SK-N-SH (cell line): ENCODE measurements around the gene TLL2. TPM values are rescaled to one million over a fixed set of nuclear protein-coding genes. Genes with fewer than 3 reads are reported as not detected.

Experiments used
- CTCF ChIA-PET: fragments of 300-600, 350-600 bp; formaldehyde crosslinking; extraction: SDS; loops from one replicate; lab custom pipeline; 2021; lab: Yijun Ruan, JAX
- POLR2A ChIA-PET: fragments of 350-600 bp; sonication (Branson Sonifier 250); formaldehyde crosslinking; extraction: SDS; loops from one replicate; lab custom pipeline; 2020; ENCODE audit warnings: antibody characterized with exemption, inconsistent platforms; lab: Yijun Ruan, JAX
- DNase-seq: peaks from one replicate; pipeline ENCODE4 v3.0.0; 2012
- H2AFZ ChIP-seq: fragments of 200-600 bp; sonication (generic); 2 replicates; pipeline ENCODE4 v1.8.1; 2016; ENCODE audit warnings: antibody characterized with exemption, mild to moderate bottlenecking, low read depth
- H3F3A ChIP-seq: fragments of 200-600 bp; sonication (generic); replicated peaks from 2 replicates; pipeline ENCODE3; 2016; ENCODE audit warnings: antibody characterized with exemption, mild to moderate bottlenecking; ENCODE audit not compliant: insufficient read depth
- H3K27ac ChIP-seq, 2 experiments: fragments of 200-500 bp in 1 of 2; fragments of 200-600 bp in 1 of 2; sonication (Bioruptor generic) in 1 of 2; sonication (generic), shearing (Covaris generic) in 1 of 2; 2 replicates each; pipeline versions ENCODE4 v1.5.1 to v1.6.1; 2014 to 2016; ENCODE audit warnings: low read depth in 2 of 2, inconsistent platforms in 1 of 2, low read length in 1 of 2, mild to moderate bottlenecking in 1 of 2, mixed read lengths in 1 of 2
- H3K27me3 ChIP-seq: fragments of 200-600 bp; sonication (generic), shearing (Covaris generic); 2 replicates; pipeline ENCODE4 v1.6.1; 2016; ENCODE audit warnings: mixed run types; ENCODE audit not compliant: insufficient read depth
- H3K36me3 ChIP-seq, 2 experiments: fragments of 200-500 bp in 1 of 2; fragments of 200-600 bp in 1 of 2; sonication (Bioruptor generic) in 1 of 2; sonication (generic) in 1 of 2; replicated peaks in 1 of 2; 2 replicates each; pipeline versions ENCODE3 to v1.5.1; 2014 to 2016; ENCODE audit warnings: low read length in 1 of 2, mild to moderate bottlenecking in 1 of 2; ENCODE audit not compliant: insufficient read depth in 2 of 2, control insufficient read depth in 1 of 2
- H3K4me1 ChIP-seq, 2 experiments: fragments of 200-500 bp in 1 of 2; fragments of 200-600 bp in 1 of 2; sonication (Bioruptor generic) in 1 of 2; sonication (generic), shearing (Covaris generic) in 1 of 2; 2 replicates each; pipeline versions ENCODE4 v1.5.1 to v1.6.1; 2014 to 2016; ENCODE audit warnings: low read depth in 1 of 2, low read length in 1 of 2, mixed run types in 1 of 2; ENCODE audit not compliant: insufficient read depth in 2 of 2, control insufficient read depth in 1 of 2
- H3K4me2 ChIP-seq: fragments of 200-600 bp; sonication (generic), shearing (Covaris generic); 2 replicates; pipeline ENCODE4 v1.6.1; 2017; ENCODE audit warnings: mixed run types
- H3K4me3 ChIP-seq, 2 experiments: fragments of 200-500 bp in 1 of 2; fragments of 200-600 bp in 1 of 2; sonication (Bioruptor generic) in 1 of 2; sonication (generic), shearing (Covaris generic) in 1 of 2; 2 replicates each; pipeline versions ENCODE4 v1.5.1 to v1.8.1; 2014 to 2016; ENCODE audit warnings: low read depth in 2 of 2, inconsistent platforms in 1 of 2, low read length in 1 of 2, mild to moderate bottlenecking in 1 of 2, mixed read lengths in 1 of 2, moderate library complexity in 1 of 2
- H3K79me2 ChIP-seq: fragments of 200-600 bp; sonication (generic); 2 replicates; pipeline ENCODE4 v1.8.1; 2017; ENCODE audit warnings: mild to moderate bottlenecking; ENCODE audit not compliant: insufficient read depth
- H3K9ac ChIP-seq: fragments of 200-600 bp; sonication (generic); 2 replicates; pipeline ENCODE4 v1.6.1; 2017; ENCODE audit warnings: mixed run types
- H3K9me2 ChIP-seq: fragments of 200-600 bp; sonication (generic); 2 replicates; pipeline ENCODE4 v1.6.1; 2017; ENCODE audit warnings: mixed run types
- H3K9me3 ChIP-seq: fragments of 200-600 bp; sonication (generic); 2 replicates; pipeline ENCODE4 v1.6.1; 2017; ENCODE audit warnings: mixed run types, mild to moderate bottlenecking, moderate library complexity
- H4K20me1 ChIP-seq: fragments of 200-600 bp; sonication (generic); 2 replicates; pipeline ENCODE4 v1.6.1; 2017; ENCODE audit warnings: mild to moderate bottlenecking, mixed run types; ENCODE audit not compliant: insufficient read depth
- CTCF ChIP-seq: fragments of 200-600 bp; sonication (generic); IDR thresholded peaks from 2 replicates; pipeline ENCODE4 v1.6.1; 2017; ENCODE audit warnings: antibody characterized with exemption, mild to moderate bottlenecking, moderate library complexity
- ELF1 ChIP-seq: IDR thresholded peaks from 2 replicates; pipeline ENCODE4 v1.4.0; 2012
- FOSL2 ChIP-seq: IDR thresholded peaks from 2 replicates; pipeline ENCODE4 v1.4.0; 2012; ENCODE audit warnings: low read depth, mild to moderate bottlenecking, moderate library complexity, borderline replicate concordance
- FOXJ3 ChIP-seq: sonication (generic); formaldehyde crosslinking; IDR thresholded peaks from 2 replicates; pipeline ENCODE4 v1.5.1; 2020; ENCODE audit warnings: mild to moderate bottlenecking, missing genetic modification reagents
- GABPA ChIP-seq: IDR thresholded peaks from 2 replicates; pipeline ENCODE4 v1.4.0; 2012; ENCODE audit warnings: low read depth, mild to moderate bottlenecking
- GATA2 ChIP-seq: sonication (generic); formaldehyde crosslinking; IDR thresholded peaks from 2 replicates; pipeline ENCODE4 v1.5.0; 2020; ENCODE audit warnings: mild to moderate bottlenecking, missing genetic modification reagents
- PBX3 ChIP-seq: IDR thresholded peaks from 2 replicates; pipeline ENCODE4; 2012
- RAD21 ChIP-seq: IDR thresholded peaks from 2 replicates; pipeline ENCODE4 v1.6.1; 2012; ENCODE audit warnings: mild to moderate bottlenecking, low read length
- RFX5 ChIP-seq: IDR thresholded peaks from 2 replicates; pipeline ENCODE4 v1.6.1; 2012; ENCODE audit warnings: mild to moderate bottlenecking, improper control_type of control experiment, low read length
- TAF1 ChIP-seq: IDR thresholded peaks from 2 replicates; pipeline ENCODE4 v1.6.1; 2012; ENCODE audit warnings: low read depth, mild to moderate bottlenecking, low read length, moderate library complexity, borderline replicate concordance
- TEAD4 ChIP-seq: IDR thresholded peaks from 2 replicates; pipeline ENCODE4 v1.4.0; 2012; ENCODE audit warnings: mild to moderate bottlenecking, borderline replicate concordance; ENCODE audit not compliant: insufficient read depth
- YY1 ChIP-seq: IDR thresholded peaks from 2 replicates; pipeline ENCODE4 v1.4.0; 2012; ENCODE audit warnings: low read depth, mild to moderate bottlenecking
- WGBS: methylation state at CpG from one replicate; pipeline ENCODE4 v1.1.6; 2017; ENCODE audit warnings: low lambda C conversion rate; 5-methylcytosine and 5-hydroxymethylcytosine counted together
- polyA plus RNA-seq, 3 experiments: library from polyadenylated mRNA; depleted of rRNA; stranded (reverse); fragments of >200 nt; gene quantifications; 2 replicates each; pipeline ENCODE4 v1.2.3, GENCODE V29; 2012

TLL2 gene
- polyA plus RNA-seq, 1 of the 3 experiments (the other 2 are of a cell fraction): 0.36 TPM

- POLR2A ChIA-PET: no interaction called here
- CTCF ChIA-PET: interaction anchor here (1.3 to 3.5 kb wide), 3 partner anchors 11 to 103 kb away, joined by 4 to 42 read pairs (median 9); no protein-coding TSS in a partner anchor
- Histone ChIP-seq H3K79me2 (no peaks in the 10 kb centered on the region), H3K9me2 (peaks cover 3% of the 10 kb centered on the region; the same call in 1 of the 2 replicates), H3K4me1 (no peaks in the 10 kb centered on the region), H3K9ac (no peak overlapping the region), H3K27me3 (no peaks in the 10 kb centered on the region; the same call in 1 of the 2 replicates), H3K4me3 (no peak overlapping the region), H2AFZ (no peak overlapping the region), H4K20me1 (no peaks in the 10 kb centered on the region), H3F3A (no peaks in the 10 kb centered on the region), H3K36me3 (no peaks in the 10 kb centered on the region), H3K9me3 (no peaks in the 10 kb centered on the region), H3K27ac (no peak overlapping the region), H3K4me2 (no peak overlapping the region)
- no peak for DNase-seq
- TF ChIP-seq GATA2 (CRISPR knock-in tag) (no peak), FOSL2 (no peak), RAD21 (no peak)
- 63% methylated on average over 1 of the region's 1 CpG for WGBS
Observed at GRCh38 chr10:96333101-96333500, 180.6 kb downstream of the TLL2 start.

GRCh38 chr10:96327462-96327861 lies 186.3 kb downstream of the TLL2 start:
- no peak for TF ChIP-seq ELF1
- TF ChIP-seq TEAD4: no peak
- TF ChIP-seq CTCF: no peak
- TF ChIP-seq RFX5: no peak
- TF ChIP-seq FOXJ3 (CRISPR knock-in tag): no peak
- TF ChIP-seq, all 33 proteins: peak for 0
- no peak overlapping the region for H3K4me2 ChIP-seq
- no peaks in the 10 kb centered on the region for H4K20me1 ChIP-seq
- no peak overlapping the region for H3K9ac ChIP-seq
- no peaks in the 10 kb centered on the region for H3K9me3 ChIP-seq
- no peak for DNase-seq
- no peaks in the 10 kb centered on the region for H3K4me1 ChIP-seq
- H3K27me3 ChIP-seq: no peaks in the 10 kb centered on the region; the same call in 1 of the 2 replicates
- H3F3A ChIP-seq: no peaks in the 10 kb centered on the region
- H3K79me2 ChIP-seq: no peaks in the 10 kb centered on the region
- H3K9me2 ChIP-seq: peaks cover 3% of the 10 kb centered on the region; the same call in 1 of the 2 replicates
- ChIA-PET CTCF (interaction anchor here (1.1 to 1.4 kb wide), 2 partner anchors 12 to 37 kb away, joined by 3 read pairs; no protein-coding TSS in a partner anchor), POLR2A (no interaction called here)
- H3K36me3 ChIP-seq: no peaks in the 10 kb centered on the region
- no peak overlapping the region for H3K27ac ChIP-seq
- H3K4me3 ChIP-seq: no peak overlapping the region
- 22% methylated on average over 5 of the region's 7 CpGs for WGBS
- no peak overlapping the region for H2AFZ ChIP-seq

GRCh38 chr10:96325719-96326373 lies 187.9 kb downstream of the TLL2 start:
- DNase-seq: no peak
- Histone ChIP-seq H3K9ac (no peak overlapping the region), H3K36me3 (no peaks in the 10 kb centered on the region), H4K20me1 (no peaks in the 10 kb centered on the region), H3K9me3 (no peaks in the 10 kb centered on the region), H3K4me3 (no peak overlapping the region), H3K27ac (no peak overlapping the region), H2AFZ (no peak overlapping the region), H3K4me2 (no peak overlapping the region), H3K79me2 (no peaks in the 10 kb centered on the region), H3K27me3 (no peaks in the 10 kb centered on the region; the same call in 1 of the 2 replicates), H3K9me2 (peaks cover 3% of the 10 kb centered on the region; the same call in 1 of the 2 replicates), H3K4me1 (no peaks in the 10 kb centered on the region), H3F3A (no peaks in the 10 kb centered on the region)
- TF ChIP-seq YY1 (no peak), RAD21 (no peak), GABPA (no peak), TAF1 (no peak), PBX3 (no peak)
- ChIA-PET CTCF (interaction anchor here (1.0 to 7.0 kb wide), 2 partner anchors 9 to 100 kb away, joined by 3 to 42 read pairs; no protein-coding TSS in a partner anchor), POLR2A (no interaction called here)
- 16% methylated on average over 4 of the region's 4 CpGs for WGBS
